HG03558 (cell line): ENCODE data around the gene TARDBP.
"Not testable (repeated sequence)": the region's sequence is repeated elsewhere in the genome, so short reads cannot be mapped to it uniquely, and the experiment has no call there.

Experiments
- ATAC-seq: cut with Tn5 transposase; IDR thresholded peaks from one replicate; pipeline ENCODE4 v1.9.1; 2021; ENCODE audit warnings: moderate number of reproducible peaks; ENCODE audit not compliant: unreplicated experiment; ENCODE audit errors: extremely low read depth

The TARDBP gene

DNA sequence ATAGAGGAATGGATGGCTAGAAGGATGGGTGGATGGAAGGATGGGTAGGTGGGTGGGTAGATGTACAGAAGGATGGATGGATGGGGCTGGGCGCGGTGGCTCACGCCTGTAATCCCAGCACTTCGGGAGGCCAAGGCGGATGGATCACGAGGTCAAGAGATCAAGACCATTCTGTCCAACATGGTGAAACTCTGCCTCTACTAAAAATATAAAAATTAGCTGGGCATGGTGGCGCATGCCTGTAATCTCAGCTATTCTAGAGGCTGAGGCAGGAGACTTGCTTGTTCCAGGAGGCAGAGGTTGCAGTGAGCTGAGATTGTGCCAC lies 27.6 kb downstream of the TARDBP start:
- ATAC-seq = not testable (repeated sequence)

DNA sequence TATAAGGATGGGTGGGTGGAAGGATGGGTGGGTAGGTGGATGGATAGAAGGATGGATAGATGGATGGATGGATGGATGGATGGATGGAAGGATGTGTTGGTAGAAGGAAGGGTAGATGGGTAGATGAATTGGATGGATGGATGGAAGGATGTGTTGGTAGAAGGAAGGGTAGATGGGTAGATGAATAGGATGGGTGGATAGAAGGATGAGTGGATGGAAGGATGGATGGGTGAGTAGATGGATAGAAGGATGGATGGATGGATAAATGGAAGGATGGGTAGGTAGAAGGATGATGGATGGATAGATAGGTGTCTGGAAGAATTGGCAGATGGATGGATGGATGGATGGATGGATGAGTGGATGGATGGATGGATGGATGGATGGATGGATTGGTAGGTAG lies 28.6 kb downstream of the TARDBP start:
- no peak for ATAC-seq

DNA sequence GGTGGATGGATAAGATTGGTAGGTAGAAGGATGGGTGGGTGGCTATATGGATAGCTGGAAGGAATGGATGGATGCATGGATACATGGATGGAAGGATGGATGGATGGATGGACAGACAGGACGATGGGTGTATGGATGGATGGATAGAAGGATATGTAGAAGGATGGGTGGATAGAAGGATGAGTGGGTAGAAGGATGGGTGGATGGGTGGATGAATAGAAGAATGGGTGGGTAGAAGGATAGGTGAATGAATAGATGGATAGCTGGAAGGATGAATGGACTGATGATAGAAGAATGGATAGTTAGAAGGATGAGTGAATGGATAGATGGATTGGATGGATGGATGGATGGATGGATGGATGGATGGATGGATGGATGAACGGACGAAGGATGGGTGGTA lies 29.6 kb downstream of the TARDBP start:
- ATAC-seq = no peak

DNA sequence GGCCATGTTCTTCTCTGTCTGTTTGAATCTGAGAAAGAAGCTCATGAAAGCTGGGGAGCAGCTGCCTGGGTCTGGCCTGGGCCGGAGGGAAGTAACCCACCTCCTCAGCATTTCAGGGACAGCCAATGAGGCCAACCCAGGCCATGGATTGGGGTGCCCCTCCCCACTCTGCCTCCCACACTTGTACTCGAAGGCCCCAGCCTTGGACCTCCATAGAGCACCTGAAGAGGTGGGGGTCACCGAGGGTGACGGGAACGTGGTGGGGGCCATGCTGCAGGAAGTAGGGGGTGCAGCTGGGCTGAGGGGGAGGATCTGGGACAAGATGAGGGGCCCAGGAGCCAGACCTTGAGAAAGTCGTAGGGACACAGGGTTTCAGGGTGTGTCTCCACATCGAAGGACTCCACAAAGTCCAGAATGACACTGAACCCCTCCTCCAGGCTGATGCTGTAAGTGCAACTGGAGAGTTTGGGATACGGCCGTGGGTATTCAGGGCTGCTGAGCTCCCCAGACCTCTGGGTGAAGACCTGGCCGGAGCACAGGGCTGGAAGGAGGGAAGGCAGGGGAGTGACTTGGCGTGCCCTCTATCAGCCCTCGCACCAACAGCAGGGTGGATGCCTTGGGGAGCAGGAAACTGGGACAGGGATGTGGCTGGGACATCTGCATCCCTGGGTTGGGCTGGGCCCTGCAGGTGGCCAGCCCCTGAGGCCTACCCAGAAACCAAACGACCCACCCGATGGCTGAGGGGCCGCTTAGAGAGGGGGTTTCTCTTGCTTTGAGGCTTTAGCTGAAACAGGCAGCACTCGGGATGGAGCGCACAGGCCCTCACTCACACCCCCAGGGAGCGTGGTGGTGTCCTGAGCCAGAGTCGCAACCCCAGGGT lies 30.8 kb downstream of the TARDBP start:
- no peak for ATAC-seq

DNA sequence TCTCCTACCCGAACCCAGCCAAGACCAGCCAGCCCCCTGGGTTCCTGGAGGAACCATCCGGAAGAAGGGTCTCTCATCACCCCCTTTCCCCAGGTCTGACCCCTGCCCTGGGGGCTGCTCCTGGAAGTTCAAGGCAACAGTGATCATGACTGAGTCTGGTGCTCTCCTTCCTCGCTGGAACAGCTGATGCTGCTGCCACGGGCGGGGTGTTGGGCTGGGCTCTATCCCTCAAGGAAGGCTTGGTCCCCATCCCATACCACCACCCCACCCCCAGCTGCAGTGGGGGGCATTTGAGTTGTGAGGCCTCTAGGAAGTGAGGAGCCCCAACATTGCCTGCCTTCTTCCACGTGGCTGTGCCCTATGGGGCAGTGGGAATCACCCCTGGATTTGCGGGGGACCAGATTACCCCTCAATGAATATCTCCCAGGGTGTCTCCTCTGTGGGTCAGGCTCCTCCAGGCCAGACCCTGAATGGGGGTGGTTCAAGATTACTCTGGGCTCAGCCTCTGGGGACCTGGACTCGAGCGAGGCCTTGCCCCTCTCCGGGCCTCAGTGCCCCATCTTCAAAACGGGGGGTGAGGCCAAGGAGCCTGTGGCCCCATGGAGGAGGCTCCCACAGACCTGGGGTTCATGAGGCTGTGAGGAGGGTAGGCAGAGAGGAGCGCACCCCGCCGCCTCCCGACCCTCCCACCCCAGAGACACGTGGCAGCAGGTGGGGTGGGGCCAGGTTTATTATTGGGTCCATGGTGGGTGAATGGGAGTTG lies 31.8 kb downstream of the TARDBP start:
- no peak for ATAC-seq

DNA sequence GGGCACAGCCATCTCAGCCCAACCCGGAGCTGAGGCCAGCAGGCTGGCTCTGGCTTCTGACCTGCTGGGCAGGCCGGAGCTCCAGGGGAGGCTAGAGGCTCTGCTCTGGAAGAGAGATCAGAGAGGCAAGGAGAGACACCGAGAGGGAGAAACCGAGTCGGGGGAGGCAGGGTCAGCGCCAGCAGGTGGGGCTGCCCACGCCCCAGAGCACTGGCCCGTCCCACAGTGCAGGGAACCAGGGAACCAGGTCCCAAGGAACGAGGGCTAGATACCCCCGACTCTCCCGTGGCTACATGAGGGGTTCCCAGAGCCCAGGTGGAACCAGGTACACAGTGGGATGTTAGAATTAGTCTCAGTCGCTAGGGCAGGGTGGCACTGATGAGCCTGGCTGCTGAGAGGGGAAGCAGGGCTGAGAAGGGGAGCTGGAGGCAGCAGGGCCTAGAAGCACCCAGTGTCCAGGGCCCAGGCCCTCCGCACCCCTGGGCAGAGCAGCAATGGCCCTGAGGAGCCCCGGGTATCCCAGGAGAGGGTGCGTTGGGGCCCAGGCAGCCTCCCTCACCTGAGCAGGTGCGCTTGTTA lies 32.5 kb downstream of the TARDBP start:
- no peak for ATAC-seq

DNA sequence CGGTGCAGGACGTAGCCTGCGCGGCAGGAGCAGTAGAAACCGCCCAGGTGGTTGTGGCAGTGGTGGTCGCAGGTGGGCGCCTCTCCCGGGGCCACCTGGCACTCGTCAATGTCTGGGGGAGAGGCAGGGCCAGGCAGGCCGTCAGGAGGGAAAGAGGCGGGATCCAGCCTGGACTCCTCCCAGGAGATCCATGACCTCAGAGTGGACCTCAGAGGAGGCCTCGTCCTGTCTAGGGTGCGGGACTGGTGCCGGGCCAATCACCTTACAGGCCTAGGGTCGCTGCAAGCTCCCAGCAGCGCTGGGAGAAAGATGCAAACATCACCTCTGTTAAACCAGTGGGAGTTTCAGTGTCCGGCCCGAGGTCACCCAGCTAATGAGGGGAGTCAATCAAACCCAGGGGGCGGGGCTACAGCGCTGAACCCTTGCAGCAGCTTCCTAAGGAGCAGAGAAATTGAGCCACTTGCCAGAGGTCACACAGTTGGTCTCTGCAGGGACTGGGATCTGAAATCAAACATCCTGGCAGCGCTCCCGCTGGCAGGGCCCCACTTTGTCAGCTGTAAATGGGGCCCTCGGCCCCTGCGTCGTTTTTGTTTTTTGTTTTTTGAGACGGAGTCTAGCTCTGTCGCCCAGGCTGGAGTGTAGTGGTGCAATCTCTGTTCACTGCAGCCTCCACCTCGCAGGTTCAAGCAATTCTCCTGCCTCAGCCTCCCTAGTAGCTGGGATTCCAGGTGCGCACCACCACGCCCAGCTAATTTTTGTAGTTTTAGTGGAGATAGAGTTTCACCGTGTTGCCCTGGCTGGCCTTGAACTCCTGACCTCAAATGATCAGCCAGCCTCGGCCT lies 33.2 kb downstream of the TARDBP start:
- no peak for ATAC-seq

DNA sequence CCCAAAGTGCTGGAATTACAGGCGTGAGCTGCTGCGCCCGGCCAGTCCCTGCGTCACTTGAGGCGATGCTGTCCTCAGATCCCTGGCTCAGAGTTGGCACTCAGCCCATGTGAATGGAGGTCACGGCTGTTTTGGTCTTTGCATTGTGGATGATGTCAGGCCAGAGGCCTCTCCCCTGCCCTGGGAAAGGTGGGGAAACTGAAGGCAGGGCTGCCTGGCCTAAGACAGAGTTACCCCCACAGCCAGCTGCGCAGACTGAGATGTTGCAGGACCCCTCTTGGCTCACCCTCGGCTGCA lies 33.8 kb downstream of the TARDBP start:
- no peak for ATAC-seq

DNA sequence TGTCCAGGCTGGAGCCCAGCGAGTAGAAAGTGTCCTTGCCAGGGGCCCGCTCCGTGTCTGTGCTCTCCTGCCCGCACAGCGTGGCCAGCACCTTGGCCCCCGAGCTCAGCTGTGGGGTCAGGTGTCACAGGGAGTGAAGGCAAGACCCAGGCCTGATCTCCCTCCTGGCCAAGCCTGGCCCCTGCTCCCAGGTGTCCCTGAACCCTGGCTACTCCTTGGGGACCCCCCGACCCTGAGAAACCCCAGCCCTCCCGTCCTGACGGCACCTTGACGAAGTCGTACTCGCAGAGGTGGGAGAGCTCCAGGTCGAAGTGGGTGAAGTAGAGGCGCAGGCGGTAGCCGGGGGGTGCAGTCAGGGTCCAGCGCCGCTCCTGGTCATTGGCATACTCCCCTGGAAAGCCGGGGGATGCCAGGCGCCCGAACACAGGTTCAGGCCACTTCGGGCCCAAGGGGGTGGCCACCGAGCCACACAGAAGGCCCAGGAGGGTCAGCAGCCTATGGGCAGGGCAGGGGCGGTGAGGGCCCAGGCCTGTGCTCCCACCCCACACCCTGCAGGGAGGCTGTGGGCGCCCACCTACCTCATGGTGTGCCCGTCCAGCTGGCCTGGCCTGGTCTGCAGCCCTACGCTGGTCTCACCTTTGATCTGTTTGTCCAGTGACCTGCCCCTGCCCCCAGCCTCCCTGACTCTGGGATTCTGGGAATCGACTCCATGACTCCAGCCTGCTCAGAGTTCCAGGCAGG lies 34.3 kb downstream of the TARDBP start, which contains the start of gene MASP2:
Gene MASP2, minus strand, starts transcription at position 615 of the 741 bp plus-strand sequence. Its CDS starts 32 bp downstream, at position 583.
- ATAC-seq = no peak

DNA sequence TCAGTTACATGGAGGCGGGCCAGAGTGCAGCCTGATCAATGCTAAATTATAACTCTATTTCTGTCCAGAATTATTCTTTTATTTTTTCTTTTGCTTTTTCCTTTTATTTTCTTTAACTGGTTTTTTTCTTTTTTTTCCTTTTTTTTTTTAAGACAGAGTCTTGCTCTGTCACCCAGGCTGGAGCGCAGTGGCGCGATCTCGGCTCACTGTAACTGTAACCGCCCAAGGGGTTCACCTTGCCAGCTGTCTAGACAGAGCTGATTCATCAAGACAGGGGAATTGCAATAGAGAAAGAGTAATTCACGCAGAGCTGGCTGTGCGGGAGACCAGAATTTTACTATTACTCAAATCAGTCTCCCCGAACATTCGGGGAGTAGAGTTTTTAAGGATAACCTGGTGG lies 38.7 kb downstream of the TARDBP start:
- not testable (repeated sequence) for ATAC-seq

DNA sequence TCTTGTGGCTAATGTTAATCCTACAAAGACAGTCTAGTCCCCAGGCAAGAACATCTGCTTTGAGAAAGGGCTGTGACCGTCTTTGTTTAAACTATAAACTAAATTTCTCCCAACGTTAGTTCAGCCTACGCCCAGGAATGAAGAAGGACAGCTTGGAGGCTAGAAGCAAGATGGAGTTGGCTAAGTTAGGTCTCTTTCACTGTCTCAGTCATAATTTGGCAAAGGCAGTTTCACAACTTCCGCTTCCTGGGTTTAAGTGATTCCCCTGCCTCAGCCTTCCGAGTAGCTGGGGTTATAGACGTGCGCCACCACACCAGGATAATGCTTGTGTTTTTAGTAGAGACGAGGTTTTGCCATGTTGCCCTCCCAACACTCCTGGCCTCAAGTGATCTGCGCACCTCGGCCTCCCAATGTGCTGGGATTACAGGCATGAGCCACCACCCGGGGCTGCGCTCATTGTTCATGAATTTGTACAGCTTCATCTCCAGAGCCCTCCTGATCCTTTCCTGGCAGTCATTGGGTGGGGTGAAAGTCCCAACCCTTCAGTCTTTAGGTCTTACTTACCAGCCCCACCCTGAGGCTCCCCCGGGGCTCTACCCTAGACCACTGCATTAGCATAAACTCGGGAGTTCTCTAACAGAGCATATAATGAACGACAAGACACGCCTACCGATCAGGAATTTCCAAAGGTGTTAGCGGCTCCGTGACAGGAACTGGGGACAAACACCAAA lies 39.5 kb downstream of the TARDBP start:
- no peak for ATAC-seq

DNA sequence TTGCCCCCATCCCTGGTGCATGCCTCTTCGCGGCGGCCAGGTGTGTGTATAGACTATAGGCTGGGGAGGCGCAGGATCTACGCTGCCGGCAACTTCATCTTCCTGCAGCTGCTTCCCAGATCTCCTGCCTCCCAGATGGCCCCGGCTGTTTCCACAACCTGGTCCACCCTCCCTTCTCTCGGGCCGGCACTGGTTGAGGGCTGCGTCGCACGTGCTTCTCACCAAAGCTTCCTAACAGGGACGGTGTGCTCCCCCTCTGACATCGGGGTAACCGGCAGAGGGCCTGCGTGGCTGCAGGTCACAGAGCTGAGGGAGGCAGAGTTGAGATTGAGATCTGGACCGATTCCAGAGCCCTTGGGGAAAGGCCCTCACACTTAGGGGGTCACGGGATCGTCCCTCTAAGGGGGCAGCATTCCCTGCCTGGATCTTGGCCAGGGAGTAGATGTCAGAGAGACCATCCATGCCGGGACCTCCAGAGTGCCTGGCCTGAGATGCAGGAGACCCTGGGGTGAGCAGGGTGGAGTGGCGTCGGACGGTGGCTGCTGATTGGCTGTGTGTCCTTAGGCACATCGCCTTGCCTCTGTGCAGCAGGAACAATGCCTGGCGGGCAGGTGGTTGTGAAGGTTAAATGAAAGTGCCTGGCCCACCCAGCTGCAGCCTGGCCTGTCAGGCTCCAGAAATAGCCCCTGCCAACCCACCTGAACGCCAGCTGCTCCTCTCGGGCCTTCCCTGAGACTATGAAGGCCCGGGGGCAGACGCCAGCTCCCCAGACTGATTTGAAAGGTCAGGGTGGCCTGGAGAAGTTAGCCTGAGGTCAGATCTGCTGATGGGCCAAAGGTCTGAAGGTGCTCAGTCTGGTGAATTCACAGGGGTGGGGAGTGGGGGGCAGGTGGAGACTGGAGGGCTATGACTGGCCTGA lies 40.6 kb downstream of the TARDBP start:
- ATAC-seq = no peak

DNA sequence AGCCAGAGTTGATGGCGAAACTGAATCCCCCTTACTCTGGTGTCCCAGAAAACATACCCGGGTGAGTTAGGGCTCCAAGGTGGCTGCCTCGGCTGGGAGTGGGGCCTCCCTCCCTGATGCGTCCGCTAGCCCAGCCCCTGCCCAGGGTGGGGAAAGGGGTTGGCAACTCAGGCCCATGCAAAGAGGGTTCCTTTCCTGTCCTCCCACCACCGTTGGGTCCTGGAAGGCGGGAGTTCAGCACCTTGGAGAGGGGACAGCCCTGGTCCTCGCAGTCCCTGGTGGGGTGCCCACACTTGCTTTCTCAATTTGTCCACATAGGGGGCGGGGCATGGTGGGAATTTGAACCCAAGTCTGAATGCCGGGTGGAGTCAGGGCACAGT lies 41.3 kb downstream of the TARDBP start:
- ATAC-seq = no peak

DNA sequence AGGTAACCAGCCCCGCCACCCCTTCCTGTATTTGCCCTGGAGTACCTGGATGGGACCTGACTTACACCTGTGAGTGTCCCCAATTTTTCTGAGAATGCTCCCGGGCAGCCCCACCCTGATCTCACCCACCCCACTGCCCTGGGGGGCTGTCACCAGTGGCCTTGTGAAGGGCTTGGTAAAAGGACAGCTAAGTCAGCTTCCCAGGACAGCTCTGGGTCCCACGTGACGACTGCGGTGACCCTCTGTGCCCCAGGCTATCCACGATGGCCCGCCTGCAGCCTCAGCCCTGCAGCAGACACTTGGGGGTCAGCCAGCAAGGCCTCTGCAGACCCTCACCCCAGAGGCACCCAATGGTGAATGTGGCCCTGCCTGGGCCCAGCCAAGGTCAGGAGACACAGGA lies 41.7 kb downstream of the TARDBP start:
- ATAC-seq = no peak

DNA sequence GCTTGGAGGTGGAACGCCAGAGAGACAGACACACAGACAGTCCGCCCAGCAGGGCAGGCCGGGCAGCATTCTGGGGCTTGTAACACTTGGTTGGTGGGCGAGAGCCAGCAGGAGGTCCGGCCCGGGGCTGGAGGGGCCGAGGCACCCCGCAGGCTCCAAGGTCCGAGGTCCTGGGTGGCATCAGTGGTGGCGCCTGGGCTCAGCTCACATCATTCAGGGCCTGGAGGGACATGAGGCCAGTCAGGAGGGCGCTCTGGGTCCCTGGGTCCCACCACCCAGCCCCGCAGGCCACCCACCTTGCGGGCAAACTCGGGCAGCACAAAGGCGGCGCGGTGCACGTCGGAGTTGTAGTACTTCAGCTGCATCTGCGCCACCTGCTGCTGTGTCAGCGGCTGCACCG lies 42.2 kb downstream of the TARDBP start:
- no peak for ATAC-seq

DNA sequence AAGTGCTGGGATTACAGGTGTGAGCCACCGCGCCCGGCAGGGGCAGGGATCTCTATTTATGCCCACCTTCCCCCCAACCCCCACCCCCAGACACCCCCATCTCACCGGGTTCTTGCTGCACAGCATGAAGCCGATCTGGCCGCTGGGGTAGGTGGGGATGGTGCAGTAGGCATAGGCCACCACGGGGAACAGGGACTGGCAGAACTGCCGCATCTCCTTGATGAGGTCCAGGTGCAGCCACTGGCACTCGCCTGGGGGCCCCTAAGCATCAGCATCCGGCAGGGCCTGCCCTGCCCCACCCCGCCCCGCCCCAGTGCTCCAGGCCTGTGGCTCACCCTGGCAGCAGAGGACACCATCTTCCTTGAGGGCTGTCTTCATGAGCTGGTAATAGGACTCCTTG lies 43.2 kb downstream of the TARDBP start:
- no peak for ATAC-seq

DNA sequence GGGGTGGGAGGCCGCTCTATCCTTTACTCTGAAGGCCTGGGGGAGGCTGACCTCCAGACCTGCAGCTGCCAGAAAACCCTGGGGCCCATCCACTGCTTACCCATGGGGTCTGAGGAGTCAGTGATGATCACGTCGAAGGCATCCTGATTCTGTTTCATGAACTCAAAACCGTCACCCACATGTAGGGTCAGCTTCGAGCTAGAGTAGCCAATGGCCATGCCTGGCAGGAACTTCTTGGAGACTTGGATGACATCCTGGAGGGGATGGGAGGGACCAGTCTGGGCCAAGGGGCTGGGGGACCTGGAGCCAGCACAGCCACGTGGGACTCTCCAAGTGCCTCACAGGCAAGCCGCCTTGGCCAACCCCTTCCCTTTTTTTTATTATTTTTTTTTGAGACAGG lies 44.0 kb downstream of the TARDBP start:
- ATAC-seq = no peak

DNA sequence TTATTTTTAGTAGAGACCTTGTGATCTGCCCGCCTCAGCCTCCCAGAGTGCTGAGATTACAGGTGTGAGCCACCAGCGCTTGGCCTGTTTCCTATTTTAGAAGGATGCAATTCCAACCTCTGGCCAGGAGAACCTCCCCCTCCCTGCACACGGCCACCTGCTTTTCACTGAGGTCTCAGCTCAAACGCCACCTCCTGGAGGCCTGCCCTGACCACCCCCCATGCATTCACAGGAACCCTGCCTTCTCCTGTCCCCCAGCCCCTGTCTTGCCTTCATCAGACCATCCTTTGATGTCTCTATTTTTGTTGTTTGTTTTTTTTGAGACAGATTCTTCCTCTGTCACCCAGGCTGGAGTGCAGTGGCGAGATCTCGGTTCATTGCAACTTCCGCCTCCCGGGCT lies 45.0 kb downstream of the TARDBP start:
- ATAC-seq = no peak
